GM11168 (cell line): Measurements from ENCODE around the gene XXYLT1.
"Not testable (repeated sequence)": the region's sequence is repeated elsewhere in the genome, so short reads cannot be mapped to it uniquely, and the experiment has no call there.

Experiments
- in situ Hi-C: fragments of 300-500 bp; cut with MboI; formaldehyde crosslinking; loops from one replicate; pipeline ENCODE4 v1.12.0; 2022; ENCODE audit warnings: low sequenced_read_pairs; ENCODE audit not compliant: unreplicated experiment

The XXYLT1 gene

DNA sequence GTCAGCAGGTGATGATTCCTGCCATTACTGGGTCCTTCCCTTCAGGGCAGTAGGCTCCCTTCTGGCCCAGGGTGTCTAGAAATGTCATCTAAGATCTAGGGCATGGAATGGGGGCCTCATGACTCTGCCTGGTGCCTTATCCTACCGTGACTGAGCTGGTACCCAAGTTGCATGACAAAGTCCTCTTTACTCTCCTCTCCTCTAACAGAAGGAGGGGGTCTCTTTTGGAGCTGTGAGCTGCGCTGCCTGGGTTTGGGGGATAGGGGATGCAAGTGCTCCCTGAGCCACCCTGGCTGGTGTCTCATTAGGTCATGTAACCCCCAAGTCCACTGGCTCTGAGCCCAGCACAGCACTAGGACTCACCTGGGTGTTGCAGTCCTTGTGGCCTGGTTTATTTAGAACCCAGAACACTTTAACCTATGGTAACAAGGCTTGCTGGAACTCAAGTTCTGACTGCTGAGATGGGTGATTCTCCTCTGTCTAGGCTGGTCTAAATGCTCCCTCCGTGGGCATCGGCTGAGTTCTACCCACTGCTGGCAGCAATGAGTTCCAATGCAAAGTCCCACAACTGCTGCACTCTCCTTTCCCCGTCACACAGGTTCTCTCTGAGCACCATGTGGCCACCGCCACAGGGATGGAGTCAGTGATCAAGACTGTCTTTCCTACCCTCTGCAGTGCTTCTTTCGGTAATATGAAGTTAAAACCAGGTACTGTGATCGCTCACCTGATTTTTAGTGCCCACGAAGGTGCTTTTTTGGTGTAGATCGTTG lies 34.0 kb downstream of the XXYLT1 start:
- in situ Hi-C loops, result no loop called here

DNA sequence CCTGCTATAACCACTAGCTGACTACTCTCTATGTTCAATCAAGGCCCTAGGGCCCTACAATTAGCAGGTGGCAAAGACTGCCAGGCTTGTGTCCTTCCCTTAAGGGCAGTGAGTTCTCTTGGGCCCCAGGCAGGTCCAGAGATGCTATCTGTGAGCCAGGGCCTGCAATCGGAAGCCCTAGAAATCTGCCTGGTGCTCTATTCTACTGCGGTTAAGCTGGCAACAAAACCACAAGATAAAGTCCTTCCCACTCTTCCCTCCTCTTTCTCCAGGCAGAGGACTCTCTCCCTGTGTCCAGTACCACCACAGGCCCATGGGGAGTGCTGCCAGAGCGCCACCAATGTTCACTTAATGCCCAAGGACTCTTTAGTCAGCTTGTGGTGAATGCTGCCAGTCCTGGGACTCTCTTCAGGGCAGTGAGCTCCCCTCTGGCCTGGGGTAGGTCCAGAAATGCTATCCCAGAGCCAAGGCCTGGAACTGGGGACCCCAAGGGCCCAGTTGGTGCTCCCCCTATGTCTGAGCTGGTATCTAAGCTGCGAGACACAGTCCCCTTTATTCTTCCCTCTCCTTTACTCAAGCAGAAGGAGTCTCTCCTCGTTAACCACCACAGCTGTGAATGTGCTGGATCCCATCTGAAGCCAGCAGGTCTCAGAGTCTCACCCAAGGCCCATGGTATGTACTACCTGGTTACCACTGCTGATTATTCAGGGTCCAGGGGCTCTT lies 34.7 kb downstream of the XXYLT1 start:
- in situ Hi-C loops, result no loop called here

DNA sequence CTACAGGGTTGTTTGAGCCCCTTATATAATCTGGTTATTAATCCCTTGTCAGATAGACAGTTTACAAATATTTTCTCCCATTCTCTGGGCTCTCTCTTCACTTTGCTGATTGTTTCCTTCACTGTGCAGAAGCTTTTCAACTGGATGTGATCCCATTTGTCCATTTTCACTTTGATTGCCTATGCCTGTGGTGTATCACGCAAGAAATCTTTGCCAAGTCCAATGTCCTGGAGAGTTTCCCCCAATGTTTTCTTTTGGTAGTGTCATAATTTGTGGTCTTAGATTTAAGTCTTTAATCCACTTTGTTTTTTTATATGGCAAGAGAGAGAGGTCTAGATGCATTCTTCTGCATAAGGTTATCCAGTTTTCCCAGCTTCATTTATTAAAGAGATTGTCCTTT lies 40.7 kb downstream of the XXYLT1 start:
- in situ Hi-C loops, result no loop called here

GRCh38 chr3:195228886-195229285 lies 42.1 kb downstream of the XXYLT1 start:
- in situ Hi-C loops, result not testable (repeated sequence)

DNA sequence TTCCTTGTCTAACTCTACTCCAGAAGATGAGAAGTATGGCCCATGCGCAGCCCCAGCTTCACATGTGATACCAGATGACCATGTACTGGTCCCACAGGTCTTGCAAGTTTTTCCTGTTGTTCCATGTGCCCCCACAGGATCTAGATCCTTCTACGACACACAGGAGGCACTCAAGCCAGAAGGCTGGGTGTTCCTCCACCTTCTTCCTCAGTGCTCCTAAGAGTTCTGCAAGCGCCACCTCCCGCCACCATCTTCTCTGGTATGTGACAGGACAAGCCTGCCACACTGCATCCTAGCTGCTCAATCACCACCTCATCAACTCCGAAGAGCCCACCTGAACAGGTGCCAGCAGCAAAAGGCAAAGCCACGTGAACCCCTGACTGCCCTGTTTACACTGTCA lies 43.1 kb downstream of the XXYLT1 start:
- in situ Hi-C loops, result no loop called here

- in situ Hi-C loops, result no loop called here
Observed at GRCh38 chr3:195226900-195227447, 44.0 kb downstream of the XXYLT1 start.

- in situ Hi-C loops, result no loop called here
Observed at GRCh38 chr3:195226445-195226844, 44.5 kb downstream of the XXYLT1 start.

- in situ Hi-C loops, result no loop called here
Observed at GRCh38 chr3:195224980-195225580, 45.9 kb downstream of the XXYLT1 start.

DNA sequence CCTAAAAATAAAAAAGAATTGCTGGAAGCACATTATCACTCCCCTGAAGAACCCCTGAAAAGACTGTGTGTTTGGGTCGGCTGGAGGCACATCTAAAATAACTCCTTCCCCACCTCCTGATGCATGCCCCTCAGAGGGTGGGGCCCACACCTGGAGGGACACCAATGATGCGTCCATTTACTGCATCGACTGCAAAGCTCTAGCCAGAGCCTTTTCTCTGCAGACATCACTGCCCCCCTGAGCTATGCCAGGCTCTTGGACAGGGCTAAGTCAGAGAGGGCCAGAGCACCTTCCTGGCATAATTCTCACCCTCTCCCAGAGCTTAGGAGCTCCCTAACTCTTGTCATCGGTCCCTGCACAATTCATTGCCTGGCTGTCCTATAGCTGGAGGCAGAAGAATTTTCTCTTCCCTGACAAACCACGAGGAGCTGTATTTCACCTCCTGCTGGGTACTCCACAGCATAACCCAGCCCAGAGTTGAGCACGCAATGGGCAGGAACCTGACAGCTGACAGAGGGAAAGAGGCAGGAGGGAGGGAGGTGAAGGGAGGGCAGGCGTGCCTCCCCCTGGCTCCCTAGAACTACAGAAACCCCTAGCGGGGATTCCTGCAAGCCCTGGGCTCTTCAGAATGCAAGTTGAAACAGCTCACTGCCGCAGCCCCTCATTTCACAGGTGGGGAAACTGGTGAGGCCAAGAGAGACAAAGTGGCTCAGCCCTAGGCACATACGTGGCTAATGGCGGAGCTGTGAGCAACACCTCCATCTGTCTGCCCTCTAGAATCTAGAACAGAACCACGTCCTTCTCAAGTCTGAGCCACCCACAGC lies 46.6 kb downstream of the XXYLT1 start:
- in situ Hi-C loops, result no loop called here

- in situ Hi-C loops, result no loop called here
Observed at GRCh38 chr3:195221876-195222617, 48.9 kb downstream of the XXYLT1 start.

DNA sequence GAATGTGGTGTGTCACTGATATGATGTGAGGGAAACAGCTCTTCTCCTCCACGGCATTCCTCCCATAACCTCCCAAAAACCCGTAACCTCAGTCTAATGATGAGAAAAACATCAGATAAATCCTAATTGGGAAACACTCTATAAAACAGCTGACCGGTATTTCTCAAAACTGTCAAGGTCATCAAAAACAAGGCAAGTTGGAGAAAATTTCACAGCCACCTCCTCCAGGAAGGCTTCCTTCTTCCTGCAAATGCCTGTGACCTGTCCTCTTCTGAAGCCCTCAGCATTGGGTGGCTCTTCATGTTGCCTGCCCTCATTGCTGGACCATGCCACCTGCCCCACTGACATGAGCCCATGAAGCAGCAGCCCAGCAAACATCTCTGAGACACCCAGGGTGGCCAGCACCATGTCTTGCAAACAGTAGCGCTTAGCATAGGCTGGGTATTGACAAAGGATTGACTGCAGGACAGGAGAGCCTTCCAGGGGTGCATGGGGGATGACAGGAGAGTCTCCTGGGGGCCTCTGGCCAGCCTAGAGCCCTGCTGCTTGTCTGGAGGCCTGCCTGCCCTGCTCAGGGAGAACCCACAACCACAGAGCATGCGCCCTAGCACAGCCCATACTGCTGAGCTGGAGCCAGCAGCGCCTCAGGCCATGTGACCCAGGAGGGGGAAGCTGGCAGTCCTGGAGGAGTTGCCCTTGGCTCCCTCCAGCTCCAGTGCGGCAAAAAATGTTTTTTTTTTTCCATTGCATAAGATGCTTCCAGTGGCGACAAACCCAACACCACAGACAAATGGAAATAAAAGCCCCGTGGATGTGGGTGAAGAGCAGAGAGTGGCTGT lies 49.7 kb downstream of the XXYLT1 start:
- in situ Hi-C loops, result no loop called here

DNA sequence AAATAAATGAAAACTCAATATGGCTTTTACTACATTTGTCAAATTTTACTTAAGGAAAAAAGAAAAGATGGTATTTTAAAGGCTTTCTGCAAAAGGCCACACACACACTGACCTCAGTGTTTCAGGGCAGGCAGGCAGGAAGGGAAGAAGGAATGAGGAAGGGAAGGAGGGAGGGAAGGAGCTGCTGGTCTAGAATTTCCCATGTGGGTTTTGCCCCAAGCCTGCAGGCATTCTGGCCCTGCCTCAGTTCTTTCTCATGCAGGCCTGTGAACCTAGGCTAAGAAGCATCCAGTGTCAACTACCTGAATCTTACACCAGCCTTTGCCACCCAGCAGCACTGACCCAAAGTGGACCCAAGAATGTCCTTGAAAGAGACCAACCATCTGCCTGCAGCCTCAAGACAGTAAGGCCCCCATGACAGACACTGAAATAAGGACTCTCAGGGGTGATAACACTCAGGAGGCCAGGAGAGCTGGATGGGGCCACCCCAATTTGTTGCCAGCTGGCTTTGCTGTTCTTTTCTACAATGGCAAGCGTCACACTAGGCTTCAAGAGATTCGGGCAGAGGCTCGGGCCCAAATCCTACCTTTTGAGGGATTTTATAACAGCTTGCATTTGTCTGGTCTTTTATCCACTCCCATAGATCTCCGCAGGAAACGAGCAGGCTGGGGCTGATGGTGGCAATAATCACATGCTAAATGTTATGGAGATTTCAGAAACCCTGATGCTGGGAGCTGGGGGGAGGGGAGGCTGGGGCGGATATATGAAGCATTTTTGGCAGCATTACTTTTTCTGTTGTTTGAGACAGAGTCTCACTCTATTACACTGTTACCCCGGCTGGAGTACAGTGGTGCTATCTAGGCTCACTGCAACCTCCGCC lies 51.4 kb downstream of the XXYLT1 start:
- in situ Hi-C loops, result no loop called here

DNA sequence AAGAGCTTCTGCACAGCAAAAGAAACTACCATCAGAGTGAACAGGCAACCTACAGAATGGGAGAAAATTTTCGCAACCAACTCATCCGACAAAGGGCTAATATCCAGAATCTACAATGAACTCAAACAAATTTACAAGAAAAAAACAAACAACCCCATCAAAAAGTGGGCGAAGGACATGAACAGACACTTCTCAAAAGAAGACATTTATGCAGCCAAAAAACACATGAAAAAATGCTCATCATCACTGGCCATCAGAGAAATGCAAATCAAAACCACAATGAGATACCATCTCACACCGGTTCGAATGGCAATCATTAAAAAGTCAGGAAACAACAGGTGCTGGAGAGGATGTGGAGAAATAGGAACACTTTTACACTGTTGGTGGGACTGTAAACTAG lies 52.6 kb downstream of the XXYLT1 start:
- in situ Hi-C loops, result not testable (repeated sequence)

- in situ Hi-C loops, result not testable (repeated sequence)
Observed at GRCh38 chr3:195215576-195215975, 55.4 kb downstream of the XXYLT1 start.

- in situ Hi-C loops, result no loop called here
Observed at GRCh38 chr3:195214381-195214780, 56.6 kb downstream of the XXYLT1 start.

GRCh38 chr3:195213639-195214315 lies 57.2 kb downstream of the XXYLT1 start:
- in situ Hi-C loops, result no loop called here

DNA sequence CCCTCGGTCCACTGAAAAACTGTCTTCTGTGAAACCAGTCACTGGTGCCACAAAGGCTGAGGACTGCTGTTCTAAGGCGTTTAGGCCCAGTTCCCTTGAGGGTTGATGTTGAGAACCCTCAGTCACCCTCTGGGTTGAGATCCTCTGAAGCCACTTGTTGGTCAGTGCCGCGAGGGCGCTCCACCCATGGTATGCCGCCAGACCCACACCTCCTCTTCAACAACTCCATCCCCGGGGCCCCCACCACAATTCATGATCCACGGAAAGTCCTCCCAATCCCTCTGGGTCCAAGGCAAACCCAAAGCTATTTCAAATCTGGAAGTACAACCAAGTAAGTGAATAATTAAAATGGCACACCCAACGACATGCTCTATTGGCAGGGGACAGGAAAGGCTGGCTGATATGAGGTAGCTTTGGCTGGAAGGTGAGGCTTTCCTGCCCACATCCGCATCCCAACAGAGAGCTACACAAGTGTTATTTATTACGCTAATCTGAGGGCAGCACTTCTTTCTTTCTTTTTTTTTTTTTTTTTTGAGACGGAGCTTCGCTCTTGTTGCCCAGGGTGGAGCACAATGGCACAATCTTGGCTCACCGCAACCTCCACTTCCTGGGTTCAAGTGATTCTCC lies 58.1 kb downstream of the XXYLT1 start:
- in situ Hi-C loops, result no loop called here
